Tibial nerve (tissue), 4 donors: Measurements from ENCODE around the gene PSMD2. TPM values are rescaled to one million over a fixed set of nuclear protein-coding genes. Genes with fewer than 3 reads are reported as not detected.

Experiments
- DNase-seq, 2 donors: peaks; one replicate each; pipeline ENCODE4 v3.0.0-alpha.2; 2019; ENCODE audit warnings: low spot score in 2 of 2
- H3K27ac ChIP-seq, 4 donors: fragments of 200-600 bp; sonication (generic) in 3 of 4; one replicate each; pipeline ENCODE4 v1.5.1; 2017 to 2019; ENCODE audit warnings: mild to moderate bottlenecking in 1 of 4
- H3K27me3 ChIP-seq, 2 donors: fragments of 200-600 bp; sonication (generic) in 1 of 2; one replicate each; pipeline versions ENCODE4 v1.5.1 to v1.6.0; 2017 to 2019
- H3K36me3 ChIP-seq, 3 donors: fragments of 200-600 bp; sonication (generic); one replicate each; pipeline ENCODE4 v1.5.1; 2018 to 2019
- H3K4me1 ChIP-seq, 4 donors: fragments of 200-600 bp; sonication (generic) in 3 of 4; one replicate each; pipeline ENCODE4 v1.5.1; 2017 to 2019
- H3K4me3 ChIP-seq, 4 donors: fragments of 200-600 bp; sonication (generic) in 3 of 4; one replicate each; pipeline ENCODE4 v1.5.1; 2017 to 2019; ENCODE audit warnings: mild to moderate bottlenecking in 1 of 4, moderate library complexity in 1 of 4
- H3K9me3 ChIP-seq, 4 donors: fragments of 200-600 bp; sonication (generic) in 3 of 4; one replicate each; pipeline ENCODE4 v1.5.1; 2017 to 2019
- EP300 ChIP-seq, 2 donors: sonication (generic); formaldehyde crosslinking; IDR thresholded peaks; one replicate each; pipeline ENCODE4 v1.6.1; 2017; ENCODE audit warnings: antibody characterized with exemption in 2 of 2, mild to moderate bottlenecking in 1 of 2
- POLR2A ChIP-seq, 2 donors: fragments of 450-650 bp; IDR thresholded peaks; one replicate each; pipeline ENCODE4 v1.6.1; 2017; ENCODE audit warnings: antibody characterized with exemption in 2 of 2, mild to moderate bottlenecking in 2 of 2, moderate library complexity in 2 of 2
- WGBS, 2 donors: methylation state at CpG; one replicate each; pipeline ENCODE4 v1.1.5; 2018; 5-methylcytosine and 5-hydroxymethylcytosine counted together
- total RNA-seq, 4 donors: library from RNA; depleted of rRNA; stranded (reverse); fragments of >200 nt; gene quantifications; one replicate each; pipeline ENCODE4 v1.1.0, GENCODE V29; 2016
- TF ChIP-seq, protein P1 (sequence below), 5 experiments: fragments of 200-600 bp in 3 of 5; fragments of 450-650 bp in 2 of 5; sonication (generic) in 3 of 5; IDR thresholded peaks; one replicate each; pipeline ENCODE4 v1.5.1; 2016 to 2019; ENCODE audit warnings: antibody characterized with exemption in 5 of 5, mild to moderate bottlenecking in 3 of 5, moderate library complexity in 2 of 5

Gene PSMD2
- total RNA-seq, 4 donors from 2014 or later: 122 to 226 (median 152) TPM

DNA sequence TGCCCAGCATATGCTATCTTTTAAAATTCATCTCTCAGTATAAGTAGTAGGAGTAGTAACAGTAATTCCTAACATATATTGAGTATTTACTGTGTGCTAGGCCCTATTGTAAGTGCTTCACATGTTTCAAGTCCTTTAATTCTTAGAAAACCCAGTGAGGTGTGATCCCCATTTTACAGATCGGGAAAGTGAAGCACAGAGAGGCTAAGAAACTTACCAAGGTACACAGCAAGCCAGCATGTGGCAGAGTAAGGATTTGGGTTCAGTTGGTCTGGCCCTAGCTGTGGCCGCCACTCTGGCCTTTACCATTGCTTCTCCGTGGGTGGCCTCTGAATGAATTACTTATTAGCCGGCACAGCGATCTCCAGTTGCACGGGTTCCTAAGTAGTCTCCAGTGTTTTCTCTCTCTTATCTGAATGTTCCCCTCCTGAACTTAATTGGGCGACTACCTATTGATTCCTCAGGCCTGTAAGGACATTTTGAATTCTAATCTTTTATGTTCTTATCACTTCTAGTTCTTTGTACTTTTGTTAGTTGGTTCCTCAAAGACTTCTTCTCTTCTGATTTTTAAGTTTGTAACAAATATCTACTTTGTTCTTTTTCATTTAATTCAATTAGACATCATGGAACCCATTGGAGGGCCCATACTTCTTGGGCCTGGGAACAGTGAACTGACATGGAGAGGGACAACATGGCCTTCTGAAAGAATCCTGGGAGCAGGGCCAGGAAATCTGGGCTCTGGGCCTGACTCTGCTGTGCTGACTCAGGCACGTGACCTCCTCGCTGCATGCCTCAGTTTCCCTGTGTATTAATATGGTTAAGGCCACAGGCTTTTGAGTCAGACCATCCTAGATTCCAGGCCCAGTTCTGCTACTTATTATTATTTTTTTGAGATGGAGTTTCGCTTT is 50.8 kb downstream of the PSMD2 start:
- DNase-seq: no peak
- Histone ChIP-seq H3K27me3 (no peaks in the 10 kb centered on the region), H3K9me3 (no peaks in the 10 kb centered on the region), H3K4me3 (no peak overlapping the region), H3K36me3 (peaks cover 0 to 43% (median 0%) of the 10 kb centered on the region in 3 donors), H3K4me1 (peaks cover 0 to 53% (median 24%) of the 10 kb centered on the region in 4 donors), H3K27ac (peak overlapping the region in 2 of 4 donors; percentile 67 to 73)
- WGBS, 2 donors: 56 to 65% methylated on average over 10 of the region's 10 CpGs
- TF ChIP-seq, protein P1, sequence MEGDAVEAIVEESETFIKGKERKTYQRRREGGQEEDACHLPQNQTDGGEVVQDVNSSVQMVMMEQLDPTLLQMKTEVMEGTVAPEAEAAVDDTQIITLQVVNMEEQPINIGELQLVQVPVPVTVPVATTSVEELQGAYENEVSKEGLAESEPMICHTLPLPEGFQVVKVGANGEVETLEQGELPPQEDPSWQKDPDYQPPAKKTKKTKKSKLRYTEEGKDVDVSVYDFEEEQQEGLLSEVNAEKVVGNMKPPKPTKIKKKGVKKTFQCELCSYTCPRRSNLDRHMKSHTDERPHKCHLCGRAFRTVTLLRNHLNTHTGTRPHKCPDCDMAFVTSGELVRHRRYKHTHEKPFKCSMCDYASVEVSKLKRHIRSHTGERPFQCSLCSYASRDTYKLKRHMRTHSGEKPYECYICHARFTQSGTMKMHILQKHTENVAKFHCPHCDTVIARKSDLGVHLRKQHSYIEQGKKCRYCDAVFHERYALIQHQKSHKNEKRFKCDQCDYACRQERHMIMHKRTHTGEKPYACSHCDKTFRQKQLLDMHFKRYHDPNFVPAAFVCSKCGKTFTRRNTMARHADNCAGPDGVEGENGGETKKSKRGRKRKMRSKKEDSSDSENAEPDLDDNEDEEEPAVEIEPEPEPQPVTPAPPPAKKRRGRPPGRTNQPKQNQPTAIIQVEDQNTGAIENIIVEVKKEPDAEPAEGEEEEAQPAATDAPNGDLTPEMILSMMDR (IDR thresholded peaks at IDR 0.05): no peak
- TF ChIP-seq EP300 (IDR thresholded peaks at IDR 0.05) (no peak), POLR2A (IDR thresholded peaks at IDR 0.05) (no peak)

GRCh38 chr3:184350618-184351017 is 51.6 kb downstream of the PSMD2 start:
- WGBS, 2 donors: 87 to 88% methylated on average over 6 of the region's 6 CpGs
- no peak for DNase-seq
- no peaks in the 10 kb centered on the region for H3K9me3 ChIP-seq
- H3K27ac ChIP-seq: peak overlapping the region in 2 of 4 donors; percentile 66 to 73
- no peaks in the 10 kb centered on the region for H3K27me3 ChIP-seq
- TF ChIP-seq, protein P1 (IDR thresholded peaks at IDR 0.05): no peak
- TF ChIP-seq EP300 (IDR thresholded peaks at IDR 0.05) (no peak), POLR2A (IDR thresholded peaks at IDR 0.05) (no peak)
- peaks cover 0 to 44% (median 0%) of the 10 kb centered on the region in 3 donors for H3K36me3 ChIP-seq
- H3K4me3 ChIP-seq: no peak overlapping the region
- peaks cover 0 to 53% (median 19%) of the 10 kb centered on the region in 4 donors for H3K4me1 ChIP-seq

DNA sequence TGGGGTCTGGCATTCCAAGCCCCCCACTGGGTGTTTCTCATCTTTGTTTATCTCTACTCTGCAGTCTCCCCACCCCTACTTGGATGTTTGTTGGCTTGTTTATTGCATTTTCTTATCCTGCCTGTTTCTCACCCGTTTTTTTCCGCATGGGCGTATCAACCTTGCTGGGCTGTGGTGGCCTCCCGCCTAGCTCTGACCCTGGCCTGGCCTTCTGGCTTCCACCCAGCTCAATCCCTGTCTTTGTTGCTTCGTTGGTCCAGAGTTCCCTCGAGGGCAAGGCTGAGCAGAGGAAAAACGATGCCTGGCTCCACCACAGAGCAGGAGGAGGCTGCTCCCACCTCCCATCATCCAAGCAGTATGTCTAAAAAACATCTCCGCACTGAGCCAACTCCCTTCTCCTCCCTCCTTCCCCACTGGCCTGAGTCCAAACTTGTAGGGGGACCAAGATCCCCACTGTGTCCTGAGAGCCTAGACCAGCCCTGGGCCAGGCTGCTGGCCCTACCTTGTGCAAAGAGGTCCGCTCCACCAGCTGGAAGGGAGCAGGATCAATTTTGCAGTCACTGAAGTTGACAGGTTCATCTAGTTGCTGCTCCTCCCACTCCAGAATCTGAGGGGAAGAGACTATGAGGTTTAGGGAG is 52.6 kb downstream of the PSMD2 start:
- H3K27me3 ChIP-seq: no peaks in the 10 kb centered on the region
- TF ChIP-seq EP300 (IDR thresholded peaks at IDR 0.05): no peak
- TF ChIP-seq POLR2A (IDR thresholded peaks at IDR 0.05): no peak
- TF ChIP-seq, protein P1 (IDR thresholded peaks at IDR 0.05): no peak
- WGBS, 2 donors: 34 to 39% methylated on average over 9 of the region's 9 CpGs
- peak overlapping the region; percentile 17 to 76 (median 70) for H3K27ac ChIP-seq
- H3K9me3 ChIP-seq: no peaks in the 10 kb centered on the region
- H3K36me3 ChIP-seq: peaks cover 0 to 48% (median 0%) of the 10 kb centered on the region in 3 donors
- H3K4me3 ChIP-seq: no peak overlapping the region
- peaks cover 0 to 54% (median 17%) of the 10 kb centered on the region in 4 donors for H3K4me1 ChIP-seq
- no peak for DNase-seq

DNA sequence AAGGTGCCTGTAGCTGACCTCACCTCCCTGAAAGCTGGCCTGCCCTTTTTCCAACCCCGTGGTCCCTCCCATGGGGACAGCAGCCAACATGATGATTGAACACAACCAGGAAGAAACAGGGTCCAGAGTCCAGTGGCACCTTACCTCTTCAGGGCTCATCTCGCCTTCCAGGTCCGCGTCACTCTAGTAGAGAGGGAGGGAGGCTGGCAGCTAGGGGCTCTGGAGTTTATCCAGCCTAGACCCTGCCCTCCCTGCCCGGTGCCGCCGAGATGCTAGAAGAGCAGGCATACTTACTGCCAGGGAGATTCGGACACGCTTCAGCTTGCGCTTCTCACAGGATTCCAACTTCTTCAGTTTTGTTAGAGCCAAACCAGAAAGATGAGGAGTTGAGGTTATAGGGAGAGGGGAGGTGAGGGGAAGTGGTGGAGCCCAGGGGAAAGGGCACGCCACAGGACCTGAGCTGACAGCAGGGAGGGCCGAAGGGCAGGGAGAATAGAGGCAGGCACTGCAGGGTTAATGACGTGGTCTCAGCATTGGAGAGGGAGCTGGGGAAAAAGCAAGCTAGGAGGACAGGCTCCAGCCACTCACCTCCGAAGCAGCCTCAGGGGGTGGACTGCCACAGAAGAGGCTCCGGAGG is 53.2 kb downstream of the PSMD2 start:
- no peak overlapping the region for H3K4me3 ChIP-seq
- H3K27me3 ChIP-seq: no peaks in the 10 kb centered on the region
- peaks cover 0 to 56% (median 17%) of the 10 kb centered on the region in 4 donors for H3K4me1 ChIP-seq
- no peaks in the 10 kb centered on the region for H3K9me3 ChIP-seq
- WGBS, 2 donors: 72 to 74% methylated on average over 15 of the region's 15 CpGs
- TF ChIP-seq, protein P1 (IDR thresholded peaks at IDR 0.05): no peak
- TF ChIP-seq EP300 (IDR thresholded peaks at IDR 0.05): no peak
- TF ChIP-seq POLR2A (IDR thresholded peaks at IDR 0.05): no peak
- peaks cover 0 to 53% (median 0%) of the 10 kb centered on the region in 3 donors for H3K36me3 ChIP-seq
- peak overlapping the region; percentile 17 to 76 (median 70) for H3K27ac ChIP-seq
- DNase-seq: no peak
